NT2/D1 (cell line): ENCODE data around the gene ADAMTS15.

Experiments
- DNase-seq: peaks from one replicate; pipeline ENCODE4 v3.0.0-alpha.2; 2011; ENCODE audit warnings: low read depth, low spot score
- H3K27me3 ChIP-seq: 2 replicates; pipeline ENCODE4 v1.6.0; 2011; ENCODE audit warnings: mild to moderate bottlenecking; ENCODE audit not compliant: insufficient read length, insufficient read depth
- H3K36me3 ChIP-seq: 2 replicates; pipeline ENCODE4 v1.6.1; 2011; ENCODE audit warnings: mild to moderate bottlenecking, low read length, mixed read lengths; ENCODE audit not compliant: insufficient read depth, insufficient read length
- H3K4me1 ChIP-seq: 2 replicates; pipeline ENCODE4 v1.5.1; 2011; ENCODE audit not compliant: insufficient read depth, insufficient read length
- H3K4me3 ChIP-seq: 2 replicates; pipeline ENCODE4 v1.5.1; 2011; ENCODE audit warnings: low read depth; ENCODE audit not compliant: insufficient read length
- H3K9ac ChIP-seq: 2 replicates; pipeline ENCODE4 v1.6.0; 2011; ENCODE audit warnings: low read depth; ENCODE audit not compliant: insufficient read length
- H3K9me3 ChIP-seq: 2 replicates; pipeline ENCODE4 v1.5.1; 2011; ENCODE audit warnings: mild to moderate bottlenecking, low read length; ENCODE audit not compliant: insufficient read depth
- SUZ12 ChIP-seq: IDR thresholded peaks from 2 replicates; pipeline ENCODE4 v1.6.1; 2011; ENCODE audit not compliant: insufficient read length, insufficient read depth; ENCODE audit errors: extremely low read depth
- YY1 ChIP-seq: IDR thresholded peaks from 2 replicates; pipeline ENCODE4 v1.6.1; 2011; ENCODE audit not compliant: insufficient read length, insufficient read depth
- ZNF274 ChIP-seq: IDR thresholded peaks from 2 replicates; pipeline ENCODE4 v1.6.1; 2011; ENCODE audit warnings: mild to moderate bottlenecking, low read depth, low read length

ADAMTS15 gene

GRCh38 chr11:130449996-130450769 lies 1.7 kb downstream of the ADAMTS15 start:
- Histone ChIP-seq H3K4me1 (no peaks in the 10 kb centered on the region), H3K36me3 (no peaks in the 10 kb centered on the region), H3K9me3 (no peaks in the 10 kb centered on the region), H3K4me3 (peak overlapping the region; percentile 53), H3K9ac (no peak overlapping the region), H3K27me3 (peaks cover 77% of the 10 kb centered on the region)
- peak; percentile 68 for DNase-seq
- TF ChIP-seq SUZ12 (no peak), YY1 (no peak), ZNF274 (no peak)

- no peak overlapping the region for H3K4me3 ChIP-seq
- H3K36me3 ChIP-seq: no peaks in the 10 kb centered on the region
- H3K4me1 ChIP-seq: no peaks in the 10 kb centered on the region
- TF ChIP-seq YY1: no peak
- no peak for TF ChIP-seq ZNF274
- no peak for TF ChIP-seq SUZ12
- DNase-seq: no peak
- H3K9me3 ChIP-seq: no peaks in the 10 kb centered on the region
- peaks cover 74% of the 10 kb centered on the region for H3K27me3 ChIP-seq
- H3K9ac ChIP-seq: no peak overlapping the region
Measured at GRCh38 chr11:130451231-130452019, 3.0 kb downstream of the ADAMTS15 start.

DNA sequence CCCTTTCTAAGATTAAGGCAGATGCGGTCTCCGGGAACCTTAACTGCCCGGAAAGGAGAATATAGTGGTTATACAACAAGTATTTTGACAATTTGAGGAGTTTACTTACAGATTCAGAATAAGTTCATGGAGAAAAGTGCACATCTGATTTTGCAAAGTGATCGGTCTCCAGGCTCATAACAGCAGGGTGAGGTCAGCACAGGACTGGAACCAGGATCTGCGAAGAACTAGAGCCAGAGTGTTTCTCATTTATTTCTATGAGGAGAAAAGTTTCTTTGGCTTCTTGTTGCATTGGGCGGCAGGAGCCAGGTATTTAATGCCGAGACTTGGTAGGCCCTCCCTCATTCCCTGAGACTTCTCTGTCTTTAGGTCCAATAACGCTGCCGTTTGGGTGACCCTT lies 3.7 kb downstream of the ADAMTS15 start:
- H3K9ac ChIP-seq: no peak overlapping the region
- no peak for TF ChIP-seq ZNF274
- TF ChIP-seq YY1: no peak
- H3K27me3 ChIP-seq: peaks cover 66% of the 10 kb centered on the region
- no peaks in the 10 kb centered on the region for H3K9me3 ChIP-seq
- H3K4me3 ChIP-seq: no peak overlapping the region
- no peak for DNase-seq
- H3K4me1 ChIP-seq: no peaks in the 10 kb centered on the region
- H3K36me3 ChIP-seq: no peaks in the 10 kb centered on the region

- Histone ChIP-seq H3K4me3 (no peak overlapping the region), H3K27me3 (peaks cover 65% of the 10 kb centered on the region), H3K9me3 (no peaks in the 10 kb centered on the region), H3K4me1 (no peaks in the 10 kb centered on the region), H3K36me3 (no peaks in the 10 kb centered on the region), H3K9ac (no peak overlapping the region)
- TF ChIP-seq ZNF274 (no peak), YY1 (no peak), SUZ12 (no peak)
- DNase-seq: no peak
Measured at GRCh38 chr11:130452940-130453339, 4.5 kb downstream of the ADAMTS15 start.

- H3K9me3 ChIP-seq: no peaks in the 10 kb centered on the region
- H3K36me3 ChIP-seq: no peaks in the 10 kb centered on the region
- H3K4me1 ChIP-seq: no peaks in the 10 kb centered on the region
- no peak overlapping the region for H3K9ac ChIP-seq
- peaks cover 54% of the 10 kb centered on the region for H3K27me3 ChIP-seq
- TF ChIP-seq SUZ12: no peak
- DNase-seq: no peak
- H3K4me3 ChIP-seq: no peak overlapping the region
Measured at GRCh38 chr11:130454491-130455252, 6.2 kb downstream of the ADAMTS15 start.

GRCh38 chr11:130455483-130456127 lies 7.2 kb downstream of the ADAMTS15 start:
- Histone ChIP-seq H3K9ac (no peak overlapping the region), H3K4me3 (no peak overlapping the region), H3K36me3 (no peaks in the 10 kb centered on the region), H3K27me3 (peaks cover 45% of the 10 kb centered on the region), H3K9me3 (no peaks in the 10 kb centered on the region), H3K4me1 (no peaks in the 10 kb centered on the region)
- DNase-seq: no peak
- TF ChIP-seq SUZ12 (no peak), ZNF274 (no peak), YY1 (no peak)
